Esophagus squamous epithelium (tissue), 5 donors: ENCODE results near the gene SPTBN2. TPM values are rescaled to one million over a fixed set of nuclear protein-coding genes. Genes with fewer than 3 reads are reported as not detected.

ENCODE experiments used
- DNase-seq: peaks from one replicate; lab custom pipeline; 2025; lab: John Stamatoyannopoulos, UW
- H3K27ac ChIP-seq, 4 donors: fragments of 200-600 bp; sonication (generic); one replicate each; pipeline ENCODE4 v1.5.1; 2016 to 2019; ENCODE audit warnings: mild to moderate bottlenecking in 1 of 4
- H3K27me3 ChIP-seq, 4 donors: fragments of 200-600 bp; sonication (generic); 1 replicate in 3 of 4; 2 replicates in 1 of 4; pipeline versions ENCODE4 v1.5.1 to v1.6.0; 2017 to 2021; ENCODE audit warnings: antibody characterized with exemption in 1 of 4
- H3K36me3 ChIP-seq, 3 donors: fragments of 200-600 bp; sonication (generic); one replicate each; pipeline ENCODE4 v1.5.1; 2016 to 2019
- H3K4me1 ChIP-seq, 3 donors: fragments of 200-600 bp; sonication (generic); one replicate each; pipeline ENCODE4 v1.5.1; 2017 to 2019
- H3K4me3 ChIP-seq, 4 donors: fragments of 200-600 bp; sonication (generic); 1 replicate in 3 of 4; 2 replicates in 1 of 4; pipeline ENCODE4 v1.5.1; 2016 to 2019; ENCODE audit warnings: mild to moderate bottlenecking in 2 of 4, moderate library complexity in 1 of 4
- H3K9me3 ChIP-seq, 3 donors: fragments of 200-600 bp; sonication (generic); one replicate each; pipeline ENCODE4 v1.5.1; 2016 to 2019
- CTCF ChIP-seq, 6 experiments: fragments of 450-650 bp in 4 of 6; fragments of 200-600 bp in 2 of 6; sonication (generic) in 2 of 6; IDR thresholded peaks; one replicate each; pipeline ENCODE4 v1.5.1; 2016 to 2019; ENCODE audit warnings: antibody characterized with exemption in 6 of 6, mild to moderate bottlenecking in 4 of 6, moderate library complexity in 4 of 6
- POLR2A ChIP-seq, 4 donors: fragments of 450-650 bp; IDR thresholded peaks; one replicate each; pipeline ENCODE4 v1.6.1; 2017; ENCODE audit warnings: antibody characterized with exemption in 4 of 4, mild to moderate bottlenecking in 4 of 4, moderate library complexity in 3 of 4
- WGBS, 2 donors: methylation state at CpG; one replicate each; pipeline ENCODE4 v1.1.5; 2018; 5-methylcytosine and 5-hydroxymethylcytosine counted together
- intact Hi-C: fragments of 100-400 bp; cut with DNase I; formaldehyde crosslinking; loops from one replicate; pipeline ENCODE4 v1.15.0; 2022
- small RNA-seq, 4 donors: library from RNA; depleted of rRNA; stranded (forward); fragments of <200 nt; gene quantifications; one replicate each; pipeline ENCODE3, GENCODE V24; 2016
- total RNA-seq, 4 donors: library from RNA; depleted of rRNA; stranded (reverse); fragments of >200 nt; gene quantifications; one replicate each; pipeline ENCODE4 v1.1.0, GENCODE V29; 2016
- donor health status: DM: yes; HTN: yes; CAD: no.

The SPTBN2 gene
- total RNA-seq, 4 donors from 2014 or later, result 101 to 368 (median 128) TPM

DNA sequence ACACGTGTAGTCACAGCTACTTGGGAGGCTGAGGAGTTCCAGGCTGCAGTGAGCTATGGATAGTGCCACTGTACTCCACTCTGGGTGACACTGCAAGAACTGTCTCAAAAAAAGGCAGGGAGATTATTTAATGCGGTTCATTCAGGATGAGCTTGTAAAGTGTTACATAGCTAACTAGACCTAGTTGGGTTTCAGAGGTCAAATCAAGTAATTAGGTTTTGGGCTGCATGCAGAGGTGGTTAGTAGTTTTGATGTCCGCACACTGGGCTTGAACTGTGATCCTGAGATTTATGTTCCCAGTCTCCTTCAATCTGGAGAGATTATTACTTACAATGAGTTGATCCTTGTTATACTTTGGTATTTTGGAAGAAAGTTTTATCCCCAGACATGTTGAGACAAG lies 92.6 kb downstream of the SPTBN2 start:
- intact Hi-C loops, result no loop called here
- Histone ChIP-seq H3K27me3 (no peaks in the 10 kb centered on the region), H3K9me3 (no peaks in the 10 kb centered on the region), H3K36me3 (peaks cover 0 to 54% (median 11%) of the 10 kb centered on the region in 3 donors), H3K4me1 (peaks cover 31 to 49% (median 38%) of the 10 kb centered on the region in 3 donors), H3K27ac (peak overlapping the region in 2 of 4 donors; percentile 39 to 95), H3K4me3 (no peak overlapping the region)
- no peak for TF ChIP-seq CTCF (IDR thresholded peaks at IDR 0.05)
- no peak for TF ChIP-seq POLR2A (IDR thresholded peaks at IDR 0.05)
- DNase-seq, result no peak
- 38 to 54% methylated on average over 3 of the region's 3 CpGs for WGBS, 2 donors

Small RNA genes within 50 kb of the gene (small RNA-seq; reads per million reads assigned to genes)
- gene RN7SL12P, result 0 reads per million in 4 donors

Other genes with a start within 250 kb of the SPTBN2 start
- gene DPP3, start 248.8 kb downstream of the SPTBN2 start, total RNA-seq, result 10 to 100 TPM; 24.6 to 49.2 (median 43.5) TPM
- gene BBS1, start 218.6 kb downstream of the SPTBN2 start, total RNA-seq, result 10 to 100 TPM in 3 of 4 donors, 1 to 10 TPM in 1; 9.7 to 45.8 (median 17.1) TPM
- 10 to 100 TPM in 1 of 4 donors, 1 to 10 TPM in 3; 8.0 to 10.7 (median 9.5) TPM for gene ZDHHC24, start 183.2 kb downstream of the SPTBN2 start, total RNA-seq
- gene ACTN3, start 182.3 kb downstream of the SPTBN2 start, total RNA-seq, result not detected
- gene CTSF, start 160.6 kb downstream of the SPTBN2 start, total RNA-seq, result 10 to 100 TPM in 2 of 4 donors, 1 to 10 TPM in 2; 3.3 to 47.3 (median 13.0) TPM
- under 1 TPM; 0.09 to 0.40 (median 0.21) TPM for gene CCDC87, start 136.2 kb downstream of the SPTBN2 start, total RNA-seq
- gene CCS, start 136.0 kb downstream of the SPTBN2 start, total RNA-seq, result 10 to 100 TPM; 12.7 to 27.5 (median 21.2) TPM
- 10 to 100 TPM; 37.0 to 61.5 (median 38.0) TPM for gene RBM14, start 112.6 kb downstream of the SPTBN2 start, total RNA-seq
- 10 to 100 TPM; 68.6 to 89.6 (median 80.3) TPM for gene RBM4, start 90.5 kb downstream of the SPTBN2 start, total RNA-seq
- gene RBM4B, start 51.3 kb downstream of the SPTBN2 start, total RNA-seq, result 10 to 100 TPM in 2 of 4 donors, 1 to 10 TPM in 2; 8.4 to 16.4 (median 9.2) TPM
- 10 to 100 TPM in 3 of 4 donors, 1 to 10 TPM in 1; 8.9 to 29.7 (median 21.8) TPM for gene RCE1, start 114.2 kb upstream of the SPTBN2 start, total RNA-seq
- gene LRFN4, start 127.8 kb upstream of the SPTBN2 start, total RNA-seq, result 10 to 100 TPM in 1 of 4 donors, 1 to 10 TPM in 3; 6.7 to 13.5 (median 7.2) TPM
- gene PC, start 229.2 kb upstream of the SPTBN2 start, total RNA-seq, result 10 to 100 TPM; 13.5 to 43.0 (median 27.5) TPM
- gene C11orf86, start 246.1 kb upstream of the SPTBN2 start, total RNA-seq, result not detected